HG02870 (cell line): ENCODE results near the gene ELAC1.

ENCODE experiments used
- ATAC-seq: cut with Tn5 transposase; IDR thresholded peaks from one replicate; pipeline ENCODE4 v1.9.1; 2021; ENCODE audit warnings: mild to moderate bottlenecking, moderate library complexity; ENCODE audit not compliant: unreplicated experiment

ELAC1 gene

GRCh38 chr18:51017140-51017879 lies 49.5 kb downstream of the ELAC1 start:
- ATAC-seq: no peak

GRCh38 chr18:51020536-51020935 lies 52.7 kb downstream of the ELAC1 start:
- ATAC-seq: no peak

GRCh38 chr18:51021226-51021965 lies 53.6 kb downstream of the ELAC1 start:
- no peak for ATAC-seq

- ATAC-seq: no peak
Measured at GRCh38 chr18:51025512-51025911, 57.7 kb downstream of the ELAC1 start.

GRCh38 chr18:51028201-51028805 lies 60.5 kb downstream of the ELAC1 start:
- ATAC-seq: no peak

- no peak for ATAC-seq
Measured at GRCh38 chr18:51029378-51029693, 61.5 kb downstream of the ELAC1 start.

- ATAC-seq: peak; percentile 66
Measured at GRCh38 chr18:51029694-51030536, 62.1 kb downstream of the ELAC1 start, which contains the start of gene SMAD4. TSS of gene SMAD4 (plus strand) at chr18:51030213. CDS start at chr18:51047047, 16,834 bp downstream.

- peak; percentile 56 for ATAC-seq
Measured at GRCh38 chr18:51030537-51031258, 62.9 kb downstream of the ELAC1 start.

GRCh38 chr18:51032193-51032592 lies 64.4 kb downstream of the ELAC1 start:
- no peak for ATAC-seq

GRCh38 chr18:51037230-51037629 lies 69.4 kb downstream of the ELAC1 start:
- no peak for ATAC-seq
